ENCODE data around the gene SNAP29.
A peak's percentile ranks its signal among the peaks of the same experiment; 100 is the strongest.

SNAP29 gene

GRCh38 chr22:20903093-20903492, 44.3 kb downstream of the SNAP29 start:
- DNase-seq (ENCODE audit: low spot score), result no peak
- Histone ChIP-seq H3K36me3 (ENCODE audit: low read depth) (no peaks in the 10 kb centered on the region), H3K27ac (ENCODE audit: poor library complexity, severe bottlenecking) (no peak overlapping the region), H3K4me3 (ENCODE audit: severe bottlenecking) (no peak overlapping the region), H3K27me3 (ENCODE audit: insufficient read depth, poor library complexity, severe bottlenecking) (no peaks in the 10 kb centered on the region), H3K4me1 (ENCODE audit: insufficient read depth, poor library complexity, severe bottlenecking) (peaks cover 19% of the 10 kb centered on the region), H3K9me3 (ENCODE audit: severe bottlenecking) (no peaks in the 10 kb centered on the region)
- TF ChIP-seq, protein P1, sequence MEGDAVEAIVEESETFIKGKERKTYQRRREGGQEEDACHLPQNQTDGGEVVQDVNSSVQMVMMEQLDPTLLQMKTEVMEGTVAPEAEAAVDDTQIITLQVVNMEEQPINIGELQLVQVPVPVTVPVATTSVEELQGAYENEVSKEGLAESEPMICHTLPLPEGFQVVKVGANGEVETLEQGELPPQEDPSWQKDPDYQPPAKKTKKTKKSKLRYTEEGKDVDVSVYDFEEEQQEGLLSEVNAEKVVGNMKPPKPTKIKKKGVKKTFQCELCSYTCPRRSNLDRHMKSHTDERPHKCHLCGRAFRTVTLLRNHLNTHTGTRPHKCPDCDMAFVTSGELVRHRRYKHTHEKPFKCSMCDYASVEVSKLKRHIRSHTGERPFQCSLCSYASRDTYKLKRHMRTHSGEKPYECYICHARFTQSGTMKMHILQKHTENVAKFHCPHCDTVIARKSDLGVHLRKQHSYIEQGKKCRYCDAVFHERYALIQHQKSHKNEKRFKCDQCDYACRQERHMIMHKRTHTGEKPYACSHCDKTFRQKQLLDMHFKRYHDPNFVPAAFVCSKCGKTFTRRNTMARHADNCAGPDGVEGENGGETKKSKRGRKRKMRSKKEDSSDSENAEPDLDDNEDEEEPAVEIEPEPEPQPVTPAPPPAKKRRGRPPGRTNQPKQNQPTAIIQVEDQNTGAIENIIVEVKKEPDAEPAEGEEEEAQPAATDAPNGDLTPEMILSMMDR (IDR thresholded peaks at IDR 0.05; ENCODE audit: poor library complexity, severe bottlenecking), result no peak
- no peak for ATAC-seq (ENCODE audit: low read depth)

- Histone ChIP-seq H3K27ac (ENCODE audit: poor library complexity, severe bottlenecking) (peak overlapping the region; percentile 68), H3K27me3 (ENCODE audit: insufficient read depth, poor library complexity, severe bottlenecking) (no peaks in the 10 kb centered on the region), H3K4me1 (ENCODE audit: insufficient read depth, poor library complexity, severe bottlenecking) (peaks cover 19% of the 10 kb centered on the region), H3K9me3 (ENCODE audit: severe bottlenecking) (no peaks in the 10 kb centered on the region), H3K36me3 (ENCODE audit: low read depth) (no peaks in the 10 kb centered on the region), H3K4me3 (ENCODE audit: severe bottlenecking) (no peak overlapping the region)
- ATAC-seq (ENCODE audit: low read depth), result peak; percentile 92
- peak; percentile 73 for DNase-seq (ENCODE audit: low spot score)
- TF ChIP-seq, protein P1 (IDR thresholded peaks at IDR 0.05; ENCODE audit: poor library complexity, severe bottlenecking), result no peak
Observed at GRCh38 chr22:20904008-20904979, 45.5 kb downstream of the SNAP29 start.

- ATAC-seq (ENCODE audit: low read depth) (peak; percentile 53), DNase-seq (ENCODE audit: low spot score) (no peak)
- Histone ChIP-seq H3K27me3 (ENCODE audit: insufficient read depth, poor library complexity, severe bottlenecking) (no peaks in the 10 kb centered on the region), H3K36me3 (ENCODE audit: low read depth) (no peaks in the 10 kb centered on the region), H3K4me3 (ENCODE audit: severe bottlenecking) (no peak overlapping the region), H3K4me1 (ENCODE audit: insufficient read depth, poor library complexity, severe bottlenecking) (peaks cover 19% of the 10 kb centered on the region), H3K9me3 (ENCODE audit: severe bottlenecking) (no peaks in the 10 kb centered on the region), H3K27ac (ENCODE audit: poor library complexity, severe bottlenecking) (peak overlapping the region; percentile 68)
- TF ChIP-seq, protein P1 (IDR thresholded peaks at IDR 0.05; ENCODE audit: poor library complexity, severe bottlenecking), result no peak
Observed at GRCh38 chr22:20904980-20905355, 46.2 kb downstream of the SNAP29 start.

- no peak overlapping the region for H3K4me3 ChIP-seq (ENCODE audit: severe bottlenecking)
- no peaks in the 10 kb centered on the region for H3K27me3 ChIP-seq (ENCODE audit: insufficient read depth, poor library complexity, severe bottlenecking)
- TF ChIP-seq, protein P1 (IDR thresholded peaks at IDR 0.05; ENCODE audit: poor library complexity, severe bottlenecking), result no peak
- peaks cover 19% of the 10 kb centered on the region for H3K4me1 ChIP-seq (ENCODE audit: insufficient read depth, poor library complexity, severe bottlenecking)
- ATAC-seq (ENCODE audit: low read depth), result peak; percentile 59
- peak overlapping the region; percentile 68 for H3K27ac ChIP-seq (ENCODE audit: poor library complexity, severe bottlenecking)
- DNase-seq (ENCODE audit: low spot score), result no peak
- H3K36me3 ChIP-seq (ENCODE audit: low read depth), result no peaks in the 10 kb centered on the region
- no peaks in the 10 kb centered on the region for H3K9me3 ChIP-seq (ENCODE audit: severe bottlenecking)
Observed at GRCh38 chr22:20905415-20906386, 46.9 kb downstream of the SNAP29 start.
